Testis (tissue), 2 donors: ENCODE results near the gene DYNLRB2.

ENCODE experiments used
- POLR2A ChIP-seq: fragments of 450-650 bp; IDR thresholded peaks from one replicate; pipeline ENCODE4 v1.6.1; 2017; ENCODE audit warnings: antibody characterized with exemption, mild to moderate bottlenecking, moderate library complexity
- TF ChIP-seq, protein P1 (sequence below), 3 experiments: fragments of 450-650 bp in 2 of 3; fragments of 200-600 bp in 1 of 3; sonication (generic) in 1 of 3; IDR thresholded peaks; one replicate each; pipeline ENCODE4 v1.5.1; 2016 to 2019; ENCODE audit warnings: antibody characterized with exemption in 3 of 3, mild to moderate bottlenecking in 2 of 3, moderate library complexity in 1 of 3

DNA sequence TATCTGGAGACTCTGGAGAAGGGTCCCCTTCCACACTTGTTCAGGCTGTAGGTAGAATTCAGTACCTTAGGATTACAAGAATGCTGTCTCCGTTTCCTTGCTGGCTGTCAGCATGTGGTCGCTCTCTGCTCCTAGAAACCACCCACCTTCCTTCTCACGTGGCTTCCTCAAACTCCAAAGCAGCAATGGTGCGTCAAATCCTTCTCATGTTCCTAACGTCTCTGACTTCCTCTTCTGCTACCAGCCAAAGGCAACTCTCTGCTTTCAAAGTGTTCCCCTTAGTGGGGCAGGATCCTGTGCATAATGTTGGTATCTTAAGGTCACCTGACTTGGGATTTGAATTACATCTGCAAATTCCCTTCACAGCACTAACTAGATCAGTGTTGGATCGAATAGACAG is 30.9 kb upstream of the DYNLRB2 start:
- TF ChIP-seq, protein P1, sequence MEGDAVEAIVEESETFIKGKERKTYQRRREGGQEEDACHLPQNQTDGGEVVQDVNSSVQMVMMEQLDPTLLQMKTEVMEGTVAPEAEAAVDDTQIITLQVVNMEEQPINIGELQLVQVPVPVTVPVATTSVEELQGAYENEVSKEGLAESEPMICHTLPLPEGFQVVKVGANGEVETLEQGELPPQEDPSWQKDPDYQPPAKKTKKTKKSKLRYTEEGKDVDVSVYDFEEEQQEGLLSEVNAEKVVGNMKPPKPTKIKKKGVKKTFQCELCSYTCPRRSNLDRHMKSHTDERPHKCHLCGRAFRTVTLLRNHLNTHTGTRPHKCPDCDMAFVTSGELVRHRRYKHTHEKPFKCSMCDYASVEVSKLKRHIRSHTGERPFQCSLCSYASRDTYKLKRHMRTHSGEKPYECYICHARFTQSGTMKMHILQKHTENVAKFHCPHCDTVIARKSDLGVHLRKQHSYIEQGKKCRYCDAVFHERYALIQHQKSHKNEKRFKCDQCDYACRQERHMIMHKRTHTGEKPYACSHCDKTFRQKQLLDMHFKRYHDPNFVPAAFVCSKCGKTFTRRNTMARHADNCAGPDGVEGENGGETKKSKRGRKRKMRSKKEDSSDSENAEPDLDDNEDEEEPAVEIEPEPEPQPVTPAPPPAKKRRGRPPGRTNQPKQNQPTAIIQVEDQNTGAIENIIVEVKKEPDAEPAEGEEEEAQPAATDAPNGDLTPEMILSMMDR (IDR thresholded peaks at IDR 0.05), result no peak
- TF ChIP-seq POLR2A, result no peak
